GM19328 (cell line): Measurements from ENCODE around the gene ANKS1A.
"Not testable (repeated sequence)": the region's sequence is repeated elsewhere in the genome, so short reads cannot be mapped to it uniquely, and the experiment has no call there.

Source experiments
- ATAC-seq: cut with Tn5 transposase; IDR thresholded peaks from one replicate; pipeline ENCODE4 v1.9.1; 2021; ENCODE audit warnings: mild to moderate bottlenecking, moderate library complexity; ENCODE audit not compliant: unreplicated experiment

Gene ANKS1A

GRCh38 chr6:35092362-35093117 lies 203.5 kb downstream of the ANKS1A start:
- no peak for ATAC-seq

- no peak for ATAC-seq
Observed at GRCh38 chr6:35093118-35093445, 204.0 kb downstream of the ANKS1A start.

- no peak for ATAC-seq
Observed at GRCh38 chr6:35093783-35094182, 204.7 kb downstream of the ANKS1A start.

- no peak for ATAC-seq
Observed at GRCh38 chr6:35094183-35094582, 205.1 kb downstream of the ANKS1A start.

- no peak for ATAC-seq
Observed at GRCh38 chr6:35096129-35096862, 207.2 kb downstream of the ANKS1A start.

- ATAC-seq, result no peak
Observed at GRCh38 chr6:35099116-35099515, 210.1 kb downstream of the ANKS1A start.

GRCh38 chr6:35105078-35105477 lies 216.0 kb downstream of the ANKS1A start:
- no peak for ATAC-seq

GRCh38 chr6:35106061-35106460 lies 217.0 kb downstream of the ANKS1A start:
- not testable (repeated sequence) for ATAC-seq

GRCh38 chr6:35107208-35107607 lies 218.2 kb downstream of the ANKS1A start:
- ATAC-seq, result not testable (repeated sequence)

GRCh38 chr6:35107761-35108160 lies 218.7 kb downstream of the ANKS1A start:
- not testable (repeated sequence) for ATAC-seq

GRCh38 chr6:35108309-35108885 lies 219.3 kb downstream of the ANKS1A start:
- no peak for ATAC-seq

- ATAC-seq, result no peak
Observed at GRCh38 chr6:35120746-35121145, 231.7 kb downstream of the ANKS1A start.

- ATAC-seq, result no peak
Observed at GRCh38 chr6:35124356-35124755, 235.3 kb downstream of the ANKS1A start.

- no peak for ATAC-seq
Observed at GRCh38 chr6:35128042-35128441, 239.0 kb downstream of the ANKS1A start.

- ATAC-seq, result no peak
Observed at GRCh38 chr6:35128496-35128895, 239.4 kb downstream of the ANKS1A start.

- no peak for ATAC-seq
Observed at GRCh38 chr6:35136185-35136584, 247.1 kb downstream of the ANKS1A start.

GRCh38 chr6:35138191-35138590 lies 249.1 kb downstream of the ANKS1A start:
- ATAC-seq, result not testable (repeated sequence)

GRCh38 chr6:35139470-35139869 lies 250.4 kb downstream of the ANKS1A start:
- no peak for ATAC-seq

GRCh38 chr6:35139924-35140638 lies 251.0 kb downstream of the ANKS1A start:
- ATAC-seq, result no peak

GRCh38 chr6:35140639-35141006 lies 251.6 kb downstream of the ANKS1A start:
- ATAC-seq, result no peak
